GM23338 (cell line): ENCODE results near the gene RBM33. TPM values are rescaled to one million over a fixed set of nuclear protein-coding genes. Genes with fewer than 3 reads are reported as not detected.

Experiments used
- ATAC-seq: fragments of 200-7000 bp; cut with Tn5 transposase; 3 replicates; pipeline ENCODE4 v1.9.1; 2020
- DNase-seq: peaks from one replicate; pipeline ENCODE4 v3.0.0-alpha.2; 2015; ENCODE audit warnings: low spot score
- H2AFZ ChIP-seq: fragments of 200-600 bp; sonication (generic); 2 replicates; pipeline ENCODE4 v1.8.0; 2016; ENCODE audit warnings: antibody characterized with exemption, mild to moderate bottlenecking, moderate library complexity
- H3F3A ChIP-seq: fragments of 200-600 bp; sonication (generic); replicated peaks from 2 replicates; pipeline ENCODE4 v1.8.0; 2017; ENCODE audit warnings: antibody characterized with exemption, mixed run types, low read depth
- H3K27ac ChIP-seq: fragments of 200-600 bp; sonication (generic); 2 replicates; pipeline ENCODE4 v1.6.1; 2016; ENCODE audit warnings: low read depth
- H3K27me3 ChIP-seq: fragments of 200-600 bp; sonication (generic); 2 replicates; pipeline ENCODE4 v1.8.0; 2016; ENCODE audit warnings: mild to moderate bottlenecking, mixed run types, moderate library complexity; ENCODE audit not compliant: insufficient read depth
- H3K36me3 ChIP-seq: fragments of 200-600 bp; sonication (generic); 2 replicates; pipeline ENCODE4 v1.8.0; 2016; ENCODE audit warnings: mild to moderate bottlenecking; ENCODE audit not compliant: insufficient read depth
- H3K4me1 ChIP-seq: fragments of 200-600 bp; sonication (generic); 2 replicates; pipeline ENCODE4 v1.8.0; 2016; ENCODE audit warnings: mild to moderate bottlenecking, moderate library complexity; ENCODE audit not compliant: insufficient read depth
- H3K4me2 ChIP-seq: fragments of 200-600 bp; sonication (generic); 2 replicates; pipeline ENCODE4 v1.7.1; 2017; ENCODE audit warnings: mixed run types
- H3K4me3 ChIP-seq: fragments of 200-600 bp; sonication (generic); 2 replicates; pipeline ENCODE4 v1.6.1; 2016; ENCODE audit warnings: mixed run types
- H3K79me2 ChIP-seq: fragments of 200-600 bp; sonication (generic); replicated peaks from 2 replicates; pipeline ENCODE4 v1.8.0; 2017; ENCODE audit warnings: mild to moderate bottlenecking; ENCODE audit not compliant: insufficient read depth
- H3K9me2 ChIP-seq: fragments of 200-600 bp; sonication (generic); 2 replicates; pipeline ENCODE4 v1.8.0; 2017; ENCODE audit not compliant: insufficient read depth
- H4K20me1 ChIP-seq: fragments of 200-600 bp; sonication (generic); replicated peaks from 2 replicates; pipeline ENCODE4 v1.8.0; 2017; ENCODE audit warnings: mild to moderate bottlenecking; ENCODE audit not compliant: insufficient read depth
- H3K27ac Mint-ChIP-seq: 2 replicates; pipeline ENCODE4 v1.8.0; 2020; ENCODE audit warnings: inconsistent platforms, mild to moderate bottlenecking, moderate library complexity, mixed read lengths
- H3K27me3 Mint-ChIP-seq: 3 replicates; pipeline ENCODE4 v1.8.0; 2022; ENCODE audit warnings: low read depth, mild to moderate bottlenecking, moderate library complexity, mixed read lengths, inconsistent platforms; ENCODE audit not compliant: insufficient read depth, poor library complexity
- H3K36me3 Mint-ChIP-seq: 3 replicates; pipeline ENCODE4 v1.8.0; 2021; ENCODE audit warnings: low read depth, mild to moderate bottlenecking, inconsistent platforms, moderate library complexity, mixed read lengths
- H3K4me1 Mint-ChIP-seq: 3 replicates; pipeline ENCODE4 v1.8.0; 2020; ENCODE audit warnings: mild to moderate bottlenecking, inconsistent platforms, mixed read lengths
- H3K4me3 Mint-ChIP-seq: 3 replicates; pipeline ENCODE4 v1.8.0; 2021; ENCODE audit warnings: moderate library complexity, mild to moderate bottlenecking, inconsistent platforms, mixed read lengths
- H3K9me3 Mint-ChIP-seq: 3 replicates; pipeline ENCODE4 v1.8.0; 2020; ENCODE audit warnings: moderate library complexity, mild to moderate bottlenecking, inconsistent platforms, mixed read lengths
- CREB1 ChIP-seq: fragments of 250-450 bp; sonication (Bioruptor Pico); IDR thresholded peaks from 2 replicates; pipeline ENCODE4 v1.5.0; 2020; ENCODE audit warnings: low read depth, mild to moderate bottlenecking, moderate library complexity
- CTCF ChIP-seq, 2 experiments: fragments of 200-600 bp in 1 of 2; sonication (generic) in 1 of 2; conservative IDR thresholded peaks; 2 replicates each; pipeline versions ENCODE4 v1.5.1 to v1.6.1; 2016 to 2017; ENCODE audit warnings: antibody characterized with exemption in 2 of 2, low read depth in 2 of 2, mild to moderate bottlenecking in 2 of 2, moderate library complexity in 1 of 2
- EZH2 ChIP-seq: fragments of 200-600 bp; sonication (generic); IDR thresholded peaks from one replicate; pipeline ENCODE4 v1.8.0; 2017; ENCODE audit warnings: antibody characterized with exemption, mild to moderate bottlenecking, low read depth; ENCODE audit not compliant: unreplicated experiment
- EZH2phosphoT487 ChIP-seq: fragments of 200-600 bp; sonication (generic); IDR thresholded peaks from one replicate; pipeline ENCODE4 v1.8.1; 2018; ENCODE audit warnings: antibody characterized with exemption; ENCODE audit not compliant: unreplicated experiment
- NANOG ChIP-seq: IDR thresholded peaks from 2 replicates; pipeline ENCODE4 v1.6.1; 2016; ENCODE audit warnings: antibody characterized with exemption, borderline replicate concordance
- POLR2AphosphoS5 ChIP-seq: IDR thresholded peaks from 2 replicates; pipeline ENCODE4 v1.6.1; 2016; ENCODE audit warnings: antibody characterized with exemption, low read depth
- STAT1 ChIP-seq: IDR thresholded peaks from one replicate; pipeline ENCODE4 v1.6.1; 2016; ENCODE audit warnings: antibody characterized with exemption; ENCODE audit not compliant: unreplicated experiment
- ZNF114 ChIP-seq: fragments of 250-450 bp; sonication (Bioruptor Pico); IDR thresholded peaks from 2 replicates; pipeline ENCODE4 v1.5.0; 2020; ENCODE audit warnings: mild to moderate bottlenecking, moderate library complexity
- ZNF331 ChIP-seq: fragments of 250-450 bp; sonication (Bioruptor Pico); IDR thresholded peaks from 2 replicates; pipeline ENCODE4 v1.5.0; 2020; ENCODE audit warnings: low read depth, mild to moderate bottlenecking, moderate library complexity
- polyA plus RNA-seq: library from polyadenylated mRNA; unstranded; fragments of >200 nt; fragmentation: Nextera tagmentation; extraction: Ambion mirVana; gene quantifications from 2 replicates; pipeline ENCODE4 v1.2.1, GENCODE V29; 2016
- total RNA-seq: library from RNA; depleted of rRNA; stranded (reverse); fragments of >200 nt; shearing (Covaris generic); gene quantifications from 2 replicates; pipeline ENCODE4 v1.2.3, GENCODE V29; 2014
- TF ChIP-seq, protein P1 (sequence below): IDR thresholded peaks from 2 replicates; pipeline ENCODE4 v1.6.1; 2016; ENCODE audit warnings: antibody characterized with exemption
- TF ChIP-seq, protein P2 (sequence below): IDR thresholded peaks from one replicate; pipeline ENCODE4 v1.6.1; 2018; ENCODE audit warnings: antibody characterized with exemption; ENCODE audit not compliant: unreplicated experiment

Gene RBM33
- total and polyA plus RNA-seq, 2 experiments from 2014 or later, result 47.7 to 94.7 TPM

DNA sequence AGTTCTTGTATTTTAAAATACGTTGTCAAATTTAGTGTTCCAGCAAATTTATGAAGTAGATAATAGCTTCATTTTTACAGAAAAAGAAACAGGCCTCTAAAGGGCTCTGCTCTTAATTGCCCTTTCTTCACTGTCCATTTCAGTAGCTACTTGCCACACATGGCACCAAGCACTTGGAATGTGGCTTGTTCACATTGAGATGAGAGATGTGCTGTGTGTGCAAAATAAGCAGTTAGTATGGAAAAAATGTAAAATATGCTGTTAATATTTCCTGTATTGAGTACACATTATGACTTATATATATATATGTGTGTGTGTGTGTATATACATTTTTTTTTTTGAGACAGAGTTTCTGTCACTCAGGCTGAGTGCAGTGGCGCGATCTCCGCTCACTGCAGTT is 19.5 kb downstream of the RBM33 start (continued):
- TF ChIP-seq CTCF (conservative IDR thresholded peaks at IDR 0.05; ENCODE audit: low read depth in 2 of 2) (no peak), ZNF331 (no peak), EZH2 (no peak), STAT1 (no peak)

DNA sequence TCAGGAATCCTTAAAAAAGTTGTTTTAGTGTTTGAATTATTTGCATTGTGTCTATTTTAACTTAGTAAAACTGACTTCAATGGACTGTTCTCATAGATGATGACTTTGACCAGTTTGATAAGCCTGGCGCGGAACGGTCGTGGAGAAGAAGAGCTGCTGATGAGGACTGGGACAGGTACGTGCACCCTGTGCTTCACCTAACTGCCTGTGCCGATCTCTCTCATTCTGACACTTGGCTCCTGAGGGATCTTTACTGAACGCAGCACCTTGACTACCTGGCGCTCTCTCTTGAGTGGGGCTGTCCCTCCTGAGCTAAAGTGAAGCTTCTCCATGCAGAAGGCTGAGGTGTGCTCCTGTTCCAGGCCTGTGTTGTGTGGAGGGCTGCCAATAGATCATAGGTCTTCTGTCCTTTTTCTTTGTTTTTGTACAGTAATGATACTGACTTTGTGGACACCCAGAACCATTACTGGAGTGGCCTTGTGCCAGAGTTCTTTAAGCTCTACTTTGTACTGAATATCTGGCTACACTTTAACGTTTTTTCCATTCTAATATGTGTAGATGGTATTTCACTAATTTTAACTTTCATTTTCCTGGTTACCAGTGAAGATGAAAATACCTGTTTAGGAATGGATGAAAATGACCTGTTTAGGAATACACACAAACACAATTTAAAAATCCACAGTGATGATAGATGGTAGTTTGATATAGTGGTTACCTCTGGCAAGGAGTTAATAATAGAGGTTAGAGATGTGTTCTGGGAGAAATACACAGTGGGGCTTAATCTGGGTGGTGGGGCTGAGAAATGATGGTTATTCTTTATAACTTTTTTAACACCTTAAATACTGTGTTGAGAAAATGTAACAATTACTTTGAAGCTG is 20.9 kb downstream of the RBM33 start:
- H3K4me3 ChIP-seq, result no peak overlapping the region
- H3K27ac ChIP-seq, result no peak overlapping the region
- no peaks in the 10 kb centered on the region for H3K36me3 ChIP-seq
- ATAC-seq (no peak), DNase-seq (no peak)
- Mint-ChIP-seq H3K4me1 (peaks cover 39% of the 10 kb centered on the region), H3K27me3 (peaks cover 10% of the 10 kb centered on the region), H3K27ac (no peak overlapping the region), H3K9me3 (no peaks in the 10 kb centered on the region), H3K4me3 (no peak overlapping the region), H3K36me3 (peaks cover 6% of the 10 kb centered on the region; the same call in 2 of the 3 replicates)
- peaks cover 100% of the 10 kb centered on the region for H3K79me2 ChIP-seq
- H2AFZ ChIP-seq, result no peak overlapping the region
- H3K4me1 ChIP-seq, result peaks cover 20% of the 10 kb centered on the region
- H3K9me2 ChIP-seq, result no peaks in the 10 kb centered on the region
- TF ChIP-seq ZNF331, result no peak
- no peak for TF ChIP-seq POLR2AphosphoS5
- TF ChIP-seq, protein P1, sequence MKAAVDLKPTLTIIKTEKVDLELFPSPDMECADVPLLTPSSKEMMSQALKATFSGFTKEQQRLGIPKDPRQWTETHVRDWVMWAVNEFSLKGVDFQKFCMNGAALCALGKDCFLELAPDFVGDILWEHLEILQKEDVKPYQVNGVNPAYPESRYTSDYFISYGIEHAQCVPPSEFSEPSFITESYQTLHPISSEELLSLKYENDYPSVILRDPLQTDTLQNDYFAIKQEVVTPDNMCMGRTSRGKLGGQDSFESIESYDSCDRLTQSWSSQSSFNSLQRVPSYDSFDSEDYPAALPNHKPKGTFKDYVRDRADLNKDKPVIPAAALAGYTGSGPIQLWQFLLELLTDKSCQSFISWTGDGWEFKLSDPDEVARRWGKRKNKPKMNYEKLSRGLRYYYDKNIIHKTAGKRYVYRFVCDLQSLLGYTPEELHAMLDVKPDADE, result no peak
- TF ChIP-seq, protein P2, sequence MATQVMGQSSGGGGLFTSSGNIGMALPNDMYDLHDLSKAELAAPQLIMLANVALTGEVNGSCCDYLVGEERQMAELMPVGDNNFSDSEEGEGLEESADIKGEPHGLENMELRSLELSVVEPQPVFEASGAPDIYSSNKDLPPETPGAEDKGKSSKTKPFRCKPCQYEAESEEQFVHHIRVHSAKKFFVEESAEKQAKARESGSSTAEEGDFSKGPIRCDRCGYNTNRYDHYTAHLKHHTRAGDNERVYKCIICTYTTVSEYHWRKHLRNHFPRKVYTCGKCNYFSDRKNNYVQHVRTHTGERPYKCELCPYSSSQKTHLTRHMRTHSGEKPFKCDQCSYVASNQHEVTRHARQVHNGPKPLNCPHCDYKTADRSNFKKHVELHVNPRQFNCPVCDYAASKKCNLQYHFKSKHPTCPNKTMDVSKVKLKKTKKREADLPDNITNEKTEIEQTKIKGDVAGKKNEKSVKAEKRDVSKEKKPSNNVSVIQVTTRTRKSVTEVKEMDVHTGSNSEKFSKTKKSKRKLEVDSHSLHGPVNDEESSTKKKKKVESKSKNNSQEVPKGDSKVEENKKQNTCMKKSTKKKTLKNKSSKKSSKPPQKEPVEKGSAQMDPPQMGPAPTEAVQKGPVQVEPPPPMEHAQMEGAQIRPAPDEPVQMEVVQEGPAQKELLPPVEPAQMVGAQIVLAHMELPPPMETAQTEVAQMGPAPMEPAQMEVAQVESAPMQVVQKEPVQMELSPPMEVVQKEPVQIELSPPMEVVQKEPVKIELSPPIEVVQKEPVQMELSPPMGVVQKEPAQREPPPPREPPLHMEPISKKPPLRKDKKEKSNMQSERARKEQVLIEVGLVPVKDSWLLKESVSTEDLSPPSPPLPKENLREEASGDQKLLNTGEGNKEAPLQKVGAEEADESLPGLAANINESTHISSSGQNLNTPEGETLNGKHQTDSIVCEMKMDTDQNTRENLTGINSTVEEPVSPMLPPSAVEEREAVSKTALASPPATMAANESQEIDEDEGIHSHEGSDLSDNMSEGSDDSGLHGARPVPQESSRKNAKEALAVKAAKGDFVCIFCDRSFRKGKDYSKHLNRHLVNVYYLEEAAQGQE, result no peak
- TF ChIP-seq EZH2phosphoT487, result no peak
- TF ChIP-seq NANOG, result no peak
- no peak for TF ChIP-seq CREB1 (CRISPR knock-in tag)
- no peak for TF ChIP-seq STAT1
- TF ChIP-seq ZNF114, result no peak
- peaks cover 58% of the 10 kb centered on the region for H4K20me1 ChIP-seq
- H3K27me3 ChIP-seq, result no peaks in the 10 kb centered on the region
- H3F3A ChIP-seq, result no peaks in the 10 kb centered on the region
- H3K4me2 ChIP-seq, result no peak overlapping the region
